22Rv1 (cell line): ENCODE results near the gene LDLRAD4.

Experiments
- CTCF ChIP-seq: fragments of 450-650 bp; IDR thresholded peaks from 2 replicates; pipeline ENCODE4 v1.5.1; 2017; ENCODE audit warnings: mild to moderate bottlenecking
- ZFX ChIP-seq: fragments of 450-650 bp; IDR thresholded peaks from 2 replicates; pipeline ENCODE4 v1.6.1; 2017; ENCODE audit warnings: antibody characterized with exemption, borderline replicate concordance

- TF ChIP-seq CTCF = no peak
- TF ChIP-seq ZFX = no peak
Observed at GRCh38 chr18:13382954-13383827, 164.6 kb downstream of the LDLRAD4 start.
